ENCODE data around the gene CADPS2.

GRCh38 chr7:122632238-122632637 is 254.0 kb downstream of the CADPS2 start:
- TF ChIP-seq POLR2A (IDR thresholded peaks at IDR 0.05) = no peak
- no peak for TF ChIP-seq CTCF (IDR thresholded peaks at IDR 0.05)
